ENCODE data around the gene IYD.
"Not testable (repeated sequence)": the region's sequence is repeated elsewhere in the genome, so short reads cannot be mapped to it uniquely, and the experiment has no call there.

The IYD gene

GRCh38 chr6:150373260-150373701 lies 4.5 kb downstream of the IYD start:
- no peak overlapping the region for H3K4me3 ChIP-seq (ENCODE audit: low read depth, low read length)
- no peak for TF ChIP-seq CTCF (IDR thresholded peaks at IDR 0.05; ENCODE audit: low read depth, low read length)
- DNase-seq = no peak

GRCh38 chr6:150374346-150374745 lies 5.5 kb downstream of the IYD start:
- H3K36me3 ChIP-seq; DNase-seq; H3K27ac ChIP-seq; H3K27me3 ChIP-seq (ENCODE audit: insufficient read depth, low read depth, severe bottlenecking); H3K4me3 ChIP-seq (ENCODE audit: low read depth, low read length); H3K9me3 ChIP-seq (ENCODE audit: severe bottlenecking): not testable (repeated sequence)

More at GRCh38 chr6:150373260-150373701, 4.5 kb downstream of the IYD start:
- no peak overlapping the region for H3K27ac ChIP-seq
- H3K9me3 ChIP-seq (ENCODE audit: severe bottlenecking) = no peaks in the 10 kb centered on the region
- H3K36me3 ChIP-seq = no peaks in the 10 kb centered on the region
- no peaks in the 10 kb centered on the region for H3K27me3 ChIP-seq (ENCODE audit: insufficient read depth, low read depth, severe bottlenecking)

GRCh38 chr6:150377211-150377781 lies 8.5 kb downstream of the IYD start:
- no peaks in the 10 kb centered on the region for H3K9me3 ChIP-seq (ENCODE audit: severe bottlenecking)
- no peak overlapping the region for H3K27ac ChIP-seq
- no peaks in the 10 kb centered on the region for H3K36me3 ChIP-seq
- no peak for TF ChIP-seq CTCF (IDR thresholded peaks at IDR 0.05; ENCODE audit: low read depth, low read length)
- H3K4me3 ChIP-seq (ENCODE audit: low read depth, low read length) = no peak overlapping the region
- peaks cover 4% of the 10 kb centered on the region for H3K27me3 ChIP-seq (ENCODE audit: insufficient read depth, low read depth, severe bottlenecking)
- no peak for DNase-seq

GRCh38 chr6:150380256-150380655 lies 11.4 kb downstream of the IYD start:
- Histone ChIP-seq H3K9me3 (ENCODE audit: severe bottlenecking) (no peaks in the 10 kb centered on the region), H3K27ac (no peak overlapping the region), H3K36me3 (no peaks in the 10 kb centered on the region), H3K4me3 (ENCODE audit: low read depth, low read length) (no peak overlapping the region), H3K27me3 (ENCODE audit: insufficient read depth, low read depth, severe bottlenecking) (peaks cover 7% of the 10 kb centered on the region)
- DNase-seq = no peak
- no peak for TF ChIP-seq CTCF (IDR thresholded peaks at IDR 0.05; ENCODE audit: low read depth, low read length)

GRCh38 chr6:150382171-150382570 lies 13.4 kb downstream of the IYD start:
- Histone ChIP-seq H3K36me3 (no peaks in the 10 kb centered on the region), H3K4me3 (ENCODE audit: low read depth, low read length) (no peak overlapping the region), H3K27ac (no peak overlapping the region), H3K27me3 (ENCODE audit: insufficient read depth, low read depth, severe bottlenecking) (peaks cover 7% of the 10 kb centered on the region), H3K9me3 (ENCODE audit: severe bottlenecking) (no peaks in the 10 kb centered on the region)
- no peak for DNase-seq
- TF ChIP-seq CTCF (IDR thresholded peaks at IDR 0.05; ENCODE audit: low read depth, low read length) = no peak

GRCh38 chr6:150391414-150391813 lies 22.6 kb downstream of the IYD start:
- H3K27me3 ChIP-seq (ENCODE audit: insufficient read depth, low read depth, severe bottlenecking) = no peaks in the 10 kb centered on the region
- TF ChIP-seq CTCF (IDR thresholded peaks at IDR 0.05; ENCODE audit: low read depth, low read length) = no peak
- H3K27ac ChIP-seq = no peak overlapping the region
- H3K36me3 ChIP-seq = no peaks in the 10 kb centered on the region
- DNase-seq = no peak
- H3K9me3 ChIP-seq (ENCODE audit: severe bottlenecking) = no peaks in the 10 kb centered on the region
- no peak overlapping the region for H3K4me3 ChIP-seq (ENCODE audit: low read depth, low read length)

All from WERI-Rb-1 (cell line).